GM23338 (cell line): ENCODE measurements around the gene G6PD. TPM values are rescaled to one million over a fixed set of nuclear protein-coding genes. Genes with fewer than 3 reads are reported as not detected.
"Not testable (repeated sequence)": the region's sequence is repeated elsewhere in the genome, so short reads cannot be mapped to it uniquely, and the experiment has no call there.

Source experiments
- ATAC-seq: fragments of 200-7000 bp; cut with Tn5 transposase; 3 replicates; pipeline ENCODE4 v1.9.1; 2020
- DNase-seq: peaks from one replicate; pipeline ENCODE4 v3.0.0-alpha.2; 2015; ENCODE audit warnings: low spot score
- H2AFZ ChIP-seq: fragments of 200-600 bp; sonication (generic); 2 replicates; pipeline ENCODE4 v1.8.0; 2016; ENCODE audit warnings: antibody characterized with exemption, mild to moderate bottlenecking, moderate library complexity
- H3F3A ChIP-seq: fragments of 200-600 bp; sonication (generic); replicated peaks from 2 replicates; pipeline ENCODE4 v1.8.0; 2017; ENCODE audit warnings: antibody characterized with exemption, mixed run types, low read depth
- H3K27ac ChIP-seq: fragments of 200-600 bp; sonication (generic); 2 replicates; pipeline ENCODE4 v1.6.1; 2016; ENCODE audit warnings: low read depth
- H3K27me3 ChIP-seq: fragments of 200-600 bp; sonication (generic); 2 replicates; pipeline ENCODE4 v1.8.0; 2016; ENCODE audit warnings: mild to moderate bottlenecking, mixed run types, moderate library complexity; ENCODE audit not compliant: insufficient read depth
- H3K36me3 ChIP-seq: fragments of 200-600 bp; sonication (generic); 2 replicates; pipeline ENCODE4 v1.8.0; 2016; ENCODE audit warnings: mild to moderate bottlenecking; ENCODE audit not compliant: insufficient read depth
- H3K4me1 ChIP-seq: fragments of 200-600 bp; sonication (generic); 2 replicates; pipeline ENCODE4 v1.8.0; 2016; ENCODE audit warnings: mild to moderate bottlenecking, moderate library complexity; ENCODE audit not compliant: insufficient read depth
- H3K4me2 ChIP-seq: fragments of 200-600 bp; sonication (generic); 2 replicates; pipeline ENCODE4 v1.7.1; 2017; ENCODE audit warnings: mixed run types
- H3K4me3 ChIP-seq: fragments of 200-600 bp; sonication (generic); 2 replicates; pipeline ENCODE4 v1.6.1; 2016; ENCODE audit warnings: mixed run types
- H3K79me2 ChIP-seq: fragments of 200-600 bp; sonication (generic); replicated peaks from 2 replicates; pipeline ENCODE4 v1.8.0; 2017; ENCODE audit warnings: mild to moderate bottlenecking; ENCODE audit not compliant: insufficient read depth
- H3K9me2 ChIP-seq: fragments of 200-600 bp; sonication (generic); 2 replicates; pipeline ENCODE4 v1.8.0; 2017; ENCODE audit not compliant: insufficient read depth
- H4K20me1 ChIP-seq: fragments of 200-600 bp; sonication (generic); replicated peaks from 2 replicates; pipeline ENCODE4 v1.8.0; 2017; ENCODE audit warnings: mild to moderate bottlenecking; ENCODE audit not compliant: insufficient read depth
- H3K27ac Mint-ChIP-seq: 2 replicates; pipeline ENCODE4 v1.8.0; 2020; ENCODE audit warnings: inconsistent platforms, mild to moderate bottlenecking, moderate library complexity, mixed read lengths
- H3K27me3 Mint-ChIP-seq: 3 replicates; pipeline ENCODE4 v1.8.0; 2022; ENCODE audit warnings: low read depth, mild to moderate bottlenecking, moderate library complexity, mixed read lengths, inconsistent platforms; ENCODE audit not compliant: insufficient read depth, poor library complexity
- H3K36me3 Mint-ChIP-seq: 3 replicates; pipeline ENCODE4 v1.8.0; 2021; ENCODE audit warnings: low read depth, mild to moderate bottlenecking, inconsistent platforms, moderate library complexity, mixed read lengths
- H3K4me1 Mint-ChIP-seq: 3 replicates; pipeline ENCODE4 v1.8.0; 2020; ENCODE audit warnings: mild to moderate bottlenecking, inconsistent platforms, mixed read lengths
- H3K4me3 Mint-ChIP-seq: 3 replicates; pipeline ENCODE4 v1.8.0; 2021; ENCODE audit warnings: moderate library complexity, mild to moderate bottlenecking, inconsistent platforms, mixed read lengths
- H3K9me3 Mint-ChIP-seq: 3 replicates; pipeline ENCODE4 v1.8.0; 2020; ENCODE audit warnings: moderate library complexity, mild to moderate bottlenecking, inconsistent platforms, mixed read lengths
- CREB1 ChIP-seq: fragments of 250-450 bp; sonication (Bioruptor Pico); IDR thresholded peaks from 2 replicates; pipeline ENCODE4 v1.5.0; 2020; ENCODE audit warnings: low read depth, mild to moderate bottlenecking, moderate library complexity
- ETS1 ChIP-seq: IDR thresholded peaks from 2 replicates; pipeline ENCODE4 v1.6.1; 2016; ENCODE audit warnings: antibody characterized with exemption
- EZH2 ChIP-seq: fragments of 200-600 bp; sonication (generic); IDR thresholded peaks from one replicate; pipeline ENCODE4 v1.8.0; 2017; ENCODE audit warnings: antibody characterized with exemption, mild to moderate bottlenecking, low read depth; ENCODE audit not compliant: unreplicated experiment
- EZH2phosphoT487 ChIP-seq: fragments of 200-600 bp; sonication (generic); IDR thresholded peaks from one replicate; pipeline ENCODE4 v1.8.1; 2018; ENCODE audit warnings: antibody characterized with exemption; ENCODE audit not compliant: unreplicated experiment
- JUNB ChIP-seq: IDR thresholded peaks from one replicate; pipeline ENCODE4 v1.6.1; 2016; ENCODE audit warnings: antibody characterized with exemption; ENCODE audit not compliant: unreplicated experiment
- NANOG ChIP-seq: IDR thresholded peaks from 2 replicates; pipeline ENCODE4 v1.6.1; 2016; ENCODE audit warnings: antibody characterized with exemption, borderline replicate concordance
- POLR2AphosphoS5 ChIP-seq: IDR thresholded peaks from 2 replicates; pipeline ENCODE4 v1.6.1; 2016; ENCODE audit warnings: antibody characterized with exemption, low read depth
- REST ChIP-seq: IDR thresholded peaks from one replicate; pipeline ENCODE4 v1.6.1; 2018; ENCODE audit warnings: antibody characterized with exemption; ENCODE audit not compliant: unreplicated experiment
- STAT1 ChIP-seq: IDR thresholded peaks from one replicate; pipeline ENCODE4 v1.6.1; 2016; ENCODE audit warnings: antibody characterized with exemption; ENCODE audit not compliant: unreplicated experiment
- ZNF114 ChIP-seq: fragments of 250-450 bp; sonication (Bioruptor Pico); IDR thresholded peaks from 2 replicates; pipeline ENCODE4 v1.5.0; 2020; ENCODE audit warnings: mild to moderate bottlenecking, moderate library complexity
- ZNF331 ChIP-seq: fragments of 250-450 bp; sonication (Bioruptor Pico); IDR thresholded peaks from 2 replicates; pipeline ENCODE4 v1.5.0; 2020; ENCODE audit warnings: low read depth, mild to moderate bottlenecking, moderate library complexity
- ZNF462 ChIP-seq: fragments of 250-450 bp; sonication (Bioruptor Pico); IDR thresholded peaks from 2 replicates; pipeline ENCODE4 v1.5.0; 2020; ENCODE audit warnings: mild to moderate bottlenecking, moderate library complexity
- polyA plus RNA-seq: library from polyadenylated mRNA; unstranded; fragments of >200 nt; fragmentation: Nextera tagmentation; extraction: Ambion mirVana; gene quantifications from 2 replicates; pipeline ENCODE4 v1.2.1, GENCODE V29; 2016
- total RNA-seq: library from RNA; depleted of rRNA; stranded (reverse); fragments of >200 nt; shearing (Covaris generic); gene quantifications from 2 replicates; pipeline ENCODE4 v1.2.3, GENCODE V29; 2014

G6PD gene
- total and polyA plus RNA-seq, 2 experiments from 2014 or later, result 14.4 to 66.7 TPM

DNA sequence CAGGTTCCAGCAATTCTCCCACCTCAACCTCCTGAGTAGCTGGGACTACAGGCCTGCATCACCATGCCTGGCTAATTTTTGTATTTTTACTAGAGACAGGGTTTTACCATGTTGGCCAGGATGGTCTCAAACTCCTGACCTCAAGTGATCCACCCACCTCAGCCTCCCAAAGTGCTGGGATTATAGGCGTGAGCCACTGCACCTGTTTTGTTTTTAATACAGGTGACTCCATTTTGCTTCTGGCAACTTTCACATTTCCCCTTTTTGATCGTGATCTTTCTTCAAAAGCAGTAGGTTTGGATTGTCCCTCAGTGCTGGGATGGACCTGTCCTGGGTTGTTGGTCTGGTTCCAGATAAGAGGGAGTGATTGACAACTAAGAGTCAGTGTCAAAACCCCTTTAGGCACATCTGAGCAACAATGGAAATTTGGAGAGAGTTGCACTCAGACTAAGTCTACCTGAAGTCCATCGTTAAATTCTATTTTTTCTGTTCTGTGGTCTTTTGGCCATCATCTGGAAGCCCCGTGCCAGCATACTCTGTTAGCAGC lies 50.0 kb downstream of the G6PD start:
- H3K4me1 Mint-ChIP-seq, H3K4me1 ChIP-seq, H3K36me3 Mint-ChIP-seq, H3K9me3 Mint-ChIP-seq, H3K27me3 ChIP-seq, H2AFZ ChIP-seq, H3K36me3 ChIP-seq, H3K27me3 Mint-ChIP-seq, H3K4me2 ChIP-seq, H4K20me1 ChIP-seq, ATAC-seq, H3K27ac ChIP-seq, H3K27ac Mint-ChIP-seq, DNase-seq, H3K4me3 Mint-ChIP-seq, H3F3A ChIP-seq, H3K9me2 ChIP-seq, H3K79me2 ChIP-seq, H3K4me3 ChIP-seq: not testable (repeated sequence)

- H3K4me1 ChIP-seq, result no peaks in the 10 kb centered on the region
- H3K79me2 ChIP-seq, result no peaks in the 10 kb centered on the region
- ATAC-seq, result no peak
- H4K20me1 ChIP-seq, result no peaks in the 10 kb centered on the region
- Mint-ChIP-seq H3K27me3 (peaks cover 5% of the 10 kb centered on the region), H3K4me1 (no peaks in the 10 kb centered on the region), H3K4me3 (no peak overlapping the region), H3K27ac (no peak overlapping the region), H3K36me3 (no peaks in the 10 kb centered on the region), H3K9me3 (no peaks in the 10 kb centered on the region)
- H3F3A ChIP-seq, result no peaks in the 10 kb centered on the region
- no peaks in the 10 kb centered on the region for H3K36me3 ChIP-seq
- no peak overlapping the region for H3K4me2 ChIP-seq
- no peaks in the 10 kb centered on the region for H3K27me3 ChIP-seq
- DNase-seq, result no peak
- no peaks in the 10 kb centered on the region for H3K9me2 ChIP-seq
- no peak overlapping the region for H3K27ac ChIP-seq
- no peak overlapping the region for H3K4me3 ChIP-seq
- no peak overlapping the region for H2AFZ ChIP-seq
- TF ChIP-seq CREB1 (CRISPR knock-in tag), result no peak
- TF ChIP-seq EZH2, result no peak
- no peak for TF ChIP-seq ZNF114
- no peak for TF ChIP-seq POLR2AphosphoS5
- no peak for TF ChIP-seq STAT1
- no peak for TF ChIP-seq EZH2phosphoT487
- no peak for TF ChIP-seq ZNF462 (CRISPR knock-in tag)
- TF ChIP-seq ZNF331 (CRISPR knock-in tag), result no peak
- TF ChIP-seq REST, result no peak
- no peak for TF ChIP-seq JUNB
- TF ChIP-seq ETS1, result no peak
- TF ChIP-seq NANOG, result no peak
Measured at GRCh38 chrX:154495472-154495922, 51.1 kb downstream of the G6PD start.
